IMR-90 (cell line): ENCODE measurements around the gene PCSK2. TPM values are rescaled to one million over a fixed set of nuclear protein-coding genes. Genes with fewer than 3 reads are reported as not detected.

ENCODE experiments used
- ATAC-seq: fragments of 200-7000 bp; cut with Tn5 transposase; 2 replicates; pipeline ENCODE4 v1.9.1; 2020; ENCODE audit warnings: low read depth, mild to moderate bottlenecking, moderate library complexity
- BruUV-seq: library from RNA; stranded (reverse); fragments of 400-500 nt; replicated peaks from 2 replicates; lab custom pipeline; 2021; lab: Mats Ljungman, UMichigan
- CTCF ChIA-PET: fragments of 300-600 bp; formaldehyde crosslinking; extraction: SDS; loops from one replicate; lab custom pipeline; 2021; ENCODE audit warnings: antibody characterized with exemption; lab: Yijun Ruan, JAX
- POLR2A ChIA-PET: fragments of 300-600 bp; sonication (Branson Sonifier 250); formaldehyde crosslinking; loops from one replicate; lab custom pipeline; 2022; ENCODE audit warnings: antibody characterized with exemption; ENCODE audit not compliant: unreplicated experiment; lab: Charles Lee
- DNase-seq: peaks from one replicate; pipeline ENCODE4 v3.0.0; 2013
- H2AFZ ChIP-seq: replicated peaks from 2 replicates; pipeline ENCODE3; 2013; ENCODE audit warnings: low read length, mild to moderate bottlenecking; ENCODE audit not compliant: poor library complexity
- H2AK5ac ChIP-seq: 2 replicates; pipeline ENCODE4 v1.6.1; 2013; ENCODE audit warnings: low read depth, low read length, inconsistent platforms
- H2AK9ac ChIP-seq: replicated peaks from 2 replicates; pipeline ENCODE3; 2013; ENCODE audit warnings: mild to moderate bottlenecking, low read depth, low read length, moderate library complexity; ENCODE audit not compliant: poor library complexity
- H2BK120ac ChIP-seq: 2 replicates; pipeline ENCODE4 v1.6.1; 2013; ENCODE audit warnings: low read depth, low read length, inconsistent platforms
- H2BK15ac ChIP-seq: 3 replicates; pipeline ENCODE4 v1.6.1; 2013; ENCODE audit warnings: low read depth, low read length, inconsistent platforms
- H2BK20ac ChIP-seq: 2 replicates; pipeline ENCODE4 v1.6.1; 2013; ENCODE audit warnings: low read depth, mild to moderate bottlenecking, inconsistent platforms, low read length, moderate library complexity
- H2BK5ac ChIP-seq: 2 replicates; pipeline ENCODE4 v1.6.1; 2013; ENCODE audit warnings: mild to moderate bottlenecking, low read depth, low read length, inconsistent platforms; ENCODE audit not compliant: poor library complexity, severe bottlenecking
- H3K14ac ChIP-seq: replicated peaks from 2 replicates; pipeline ENCODE4 v1.6.1; 2013; ENCODE audit warnings: low read depth, low read length, inconsistent platforms
- H3K18ac ChIP-seq: 2 replicates; pipeline ENCODE4 v1.6.1; 2013; ENCODE audit warnings: low read depth, low read length, control low read depth
- H3K23ac ChIP-seq: 2 replicates; pipeline ENCODE4 v1.6.1; 2013; ENCODE audit warnings: low read depth, low read length, inconsistent platforms
- H3K27ac ChIP-seq: 2 replicates; pipeline ENCODE4 v1.5.1; 2013; ENCODE audit warnings: mild to moderate bottlenecking, control low read depth, low read length; ENCODE audit not compliant: insufficient read depth
- H3K27me3 ChIP-seq: 2 replicates; pipeline ENCODE4 v1.6.1; 2013; ENCODE audit warnings: low read length; ENCODE audit not compliant: control insufficient read depth, insufficient read depth
- H3K36me3 ChIP-seq: 2 replicates; pipeline ENCODE4 v1.6.1; 2013; ENCODE audit warnings: low read length, mixed read lengths; ENCODE audit not compliant: control insufficient read depth, insufficient read depth
- H3K4ac ChIP-seq: 2 replicates; pipeline ENCODE4 v1.6.1; 2013; ENCODE audit warnings: low read depth, low read length, inconsistent platforms
- H3K4me1 ChIP-seq: 2 replicates; pipeline ENCODE4 v1.6.1; 2013; ENCODE audit warnings: low read length, mixed read lengths; ENCODE audit not compliant: control insufficient read depth, insufficient read depth
- H3K4me2 ChIP-seq: 2 replicates; pipeline ENCODE4 v1.6.1; 2013; ENCODE audit warnings: low read depth, mild to moderate bottlenecking, control low read depth, low read length, moderate library complexity
- H3K4me3 ChIP-seq: 2 replicates; pipeline ENCODE4 v1.5.1; 2013; ENCODE audit warnings: low read depth, mild to moderate bottlenecking, control low read depth, low read length, moderate library complexity; ENCODE audit not compliant: insufficient read depth
- H3K56ac ChIP-seq: 2 replicates; pipeline ENCODE4 v1.6.1; 2013; ENCODE audit warnings: low read length, inconsistent platforms; ENCODE audit not compliant: insufficient read depth; ENCODE audit errors: extremely low read depth
- H3K79me1 ChIP-seq, 2 experiments: 2 replicates each; pipeline ENCODE4 v1.6.1; 2013; ENCODE audit warnings: low read length in 2 of 2, inconsistent platforms in 1 of 2, low read depth in 1 of 2
- H3K9ac ChIP-seq: 2 replicates; pipeline ENCODE4 v1.6.1; 2013; ENCODE audit warnings: low read depth, low read length, control low read depth
- H3K9me1 ChIP-seq: 2 replicates; pipeline ENCODE4 v1.6.1; 2013; ENCODE audit warnings: low read length, inconsistent platforms; ENCODE audit not compliant: insufficient read depth
- H3K9me3 ChIP-seq: 2 replicates; pipeline ENCODE4 v1.6.1; 2013; ENCODE audit warnings: low read length; ENCODE audit not compliant: control insufficient read depth, insufficient read depth
- H4K20me1 ChIP-seq: 2 replicates; pipeline ENCODE4 v1.6.1; 2013; ENCODE audit warnings: low read length, inconsistent platforms; ENCODE audit not compliant: insufficient read depth
- H4K5ac ChIP-seq: 2 replicates; pipeline ENCODE4 v1.6.1; 2013; ENCODE audit warnings: mild to moderate bottlenecking, low read depth, low read length, control low read depth
- H4K8ac ChIP-seq, 2 experiments: 2 replicates each; pipeline ENCODE4 v1.6.1; 2013; ENCODE audit warnings: low read depth in 2 of 2, low read length in 2 of 2, control low read depth in 1 of 2, inconsistent platforms in 1 of 2
- H4K91ac ChIP-seq: 2 replicates; pipeline ENCODE4 v1.6.1; 2013; ENCODE audit warnings: low read depth, low read length, inconsistent platforms; ENCODE audit not compliant: insufficient read depth
- CEBPB ChIP-seq: IDR thresholded peaks from 2 replicates; pipeline ENCODE4 v1.6.1; 2012; ENCODE audit warnings: low read depth, low read length, improper control_type of control experiment
- MAZ ChIP-seq: IDR thresholded peaks from 2 replicates; pipeline ENCODE4 v1.6.1; 2012; ENCODE audit warnings: low read depth, mild to moderate bottlenecking, low read length, improper control_type of control experiment, moderate library complexity, borderline replicate concordance
- NFE2L2 ChIP-seq: fragments of 150-350 bp; IDR thresholded peaks from 2 replicates; pipeline ENCODE4 v1.6.1; 2016; ENCODE audit warnings: low read depth, mild to moderate bottlenecking, low read length
- WGBS, 2 experiments: methylation state at CpG; one replicate each; pipeline versions ENCODE4 v1.1.5 to v1.1.7; 2013; ENCODE audit warnings: missing lambda C conversion rate in 2 of 2; ENCODE audit not compliant: insufficient read length in 1 of 2; ENCODE audit errors: extremely low coverage in 2 of 2; 5-methylcytosine and 5-hydroxymethylcytosine counted together
- dilution Hi-C: fragments of 300-500 bp; cut with HindIII; formaldehyde crosslinking; loops from one replicate; pipeline ENCODE4 v1.14.3; 2018; ENCODE audit warnings: low sequenced_read_pairs; ENCODE audit not compliant: unreplicated experiment
- in situ Hi-C: fragments of 300-500 bp; cut with MboI; formaldehyde crosslinking; loops from 3 replicates; pipeline ENCODE4 v1.14.3; 2019; ENCODE audit warnings: low sequenced_read_pairs, inconsistent platforms, mixed read lengths
- intact Hi-C: fragments of 100-400 bp; cut with micrococcal nuclease; formaldehyde crosslinking; loops from 2 replicates; pipeline ENCODE4 v1.10.0; 2022
- polyA plus RNA-seq, 3 experiments: library from polyadenylated mRNA; depleted of rRNA; stranded (reverse); fragments of >200 nt; gene quantifications; 2 replicates each; pipeline ENCODE4 v1.2.3, GENCODE V29; 2012; ENCODE audit warnings: low replicate concordance in 1 of 3
- total RNA-seq: library from RNA; depleted of rRNA; stranded (reverse); fragments of >200 nt; gene quantifications from 2 replicates; pipeline ENCODE4 v1.2.3, GENCODE V29; 2012
- TF ChIP-seq, protein P1 (sequence below): conservative IDR thresholded peaks from 2 replicates; pipeline ENCODE4 v1.5.1; 2012; ENCODE audit warnings: mild to moderate bottlenecking, low read depth, low read length, improper control_type of control experiment

The PCSK2 gene
- total and polyA plus RNA-seq, 2 of the 4 experiments (the other 2 are of a cell fraction), result not detected

DNA sequence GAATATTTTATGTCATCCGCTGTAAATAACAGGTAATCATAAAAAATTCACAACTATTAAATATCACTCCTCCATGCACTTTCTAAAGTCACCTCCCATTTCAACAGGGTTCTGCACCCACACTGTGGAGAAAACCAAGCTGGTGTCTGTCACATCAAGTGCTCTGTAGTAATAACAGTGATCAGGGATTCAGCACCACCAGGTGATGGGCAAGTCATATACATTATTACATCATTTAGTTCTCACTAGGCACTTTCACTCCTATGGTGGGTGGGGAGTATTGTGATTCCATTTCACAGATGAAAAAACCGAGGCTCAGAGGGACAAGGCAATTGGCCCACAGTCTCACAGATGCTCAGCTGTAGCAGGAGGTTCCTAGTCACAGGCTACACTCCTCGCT, 295.7 kb downstream of the PCSK2 start:
- ATAC-seq, result no peak
- POLR2A ChIA-PET, result no interaction called here
- H3K23ac ChIP-seq, result no peak overlapping the region
- H3K79me1 ChIP-seq, result no peaks in the 10 kb centered on the region
- dilution Hi-C loops (no loop called here), in situ Hi-C loops (no loop called here), intact Hi-C loops (no loop called here)
- no peak overlapping the region for H2BK15ac ChIP-seq
- no CpG with 5 or more reads among the region's 3 CpGs for WGBS, 2 experiments
- no peak overlapping the region for H3K27ac ChIP-seq
- no peak overlapping the region for H3K9ac ChIP-seq
- no peak overlapping the region for H2AK9ac ChIP-seq
- H2AFZ ChIP-seq, result no peak overlapping the region
- no peaks in the 10 kb centered on the region for H3K9me3 ChIP-seq
- H3K4me3 ChIP-seq, result no peak overlapping the region
- H3K27me3 ChIP-seq, result peaks cover 7% of the 10 kb centered on the region; the same call in 1 of the 2 replicates
- no peaks in the 10 kb centered on the region for H3K36me3 ChIP-seq
- H2BK120ac ChIP-seq, result no peak overlapping the region
- no TSS peak for BruUV-seq
- TF ChIP-seq MAZ (no peak), CEBPB (no peak), NFE2L2 (no peak)
- TF ChIP-seq, protein P1, sequence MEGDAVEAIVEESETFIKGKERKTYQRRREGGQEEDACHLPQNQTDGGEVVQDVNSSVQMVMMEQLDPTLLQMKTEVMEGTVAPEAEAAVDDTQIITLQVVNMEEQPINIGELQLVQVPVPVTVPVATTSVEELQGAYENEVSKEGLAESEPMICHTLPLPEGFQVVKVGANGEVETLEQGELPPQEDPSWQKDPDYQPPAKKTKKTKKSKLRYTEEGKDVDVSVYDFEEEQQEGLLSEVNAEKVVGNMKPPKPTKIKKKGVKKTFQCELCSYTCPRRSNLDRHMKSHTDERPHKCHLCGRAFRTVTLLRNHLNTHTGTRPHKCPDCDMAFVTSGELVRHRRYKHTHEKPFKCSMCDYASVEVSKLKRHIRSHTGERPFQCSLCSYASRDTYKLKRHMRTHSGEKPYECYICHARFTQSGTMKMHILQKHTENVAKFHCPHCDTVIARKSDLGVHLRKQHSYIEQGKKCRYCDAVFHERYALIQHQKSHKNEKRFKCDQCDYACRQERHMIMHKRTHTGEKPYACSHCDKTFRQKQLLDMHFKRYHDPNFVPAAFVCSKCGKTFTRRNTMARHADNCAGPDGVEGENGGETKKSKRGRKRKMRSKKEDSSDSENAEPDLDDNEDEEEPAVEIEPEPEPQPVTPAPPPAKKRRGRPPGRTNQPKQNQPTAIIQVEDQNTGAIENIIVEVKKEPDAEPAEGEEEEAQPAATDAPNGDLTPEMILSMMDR, result no peak
- H4K8ac ChIP-seq, result no peak overlapping the region
- no peak overlapping the region for H3K4me2 ChIP-seq
- H4K5ac ChIP-seq, result no peak overlapping the region
- H3K14ac ChIP-seq, result no peak overlapping the region
- no peak overlapping the region for H3K18ac ChIP-seq
- H4K91ac ChIP-seq, result no peak overlapping the region
- CTCF ChIA-PET, result no interaction called here
- no peak overlapping the region for H3K56ac ChIP-seq
- H2AK5ac ChIP-seq, result no peak overlapping the region
- H2BK5ac ChIP-seq, result no peak overlapping the region
- H2BK20ac ChIP-seq, result no peak overlapping the region
- no peak overlapping the region for H3K4ac ChIP-seq
- H3K9me1 ChIP-seq, result no peaks in the 10 kb centered on the region
- no peak for DNase-seq
- H4K20me1 ChIP-seq, result no peaks in the 10 kb centered on the region
- H3K4me1 ChIP-seq, result no peaks in the 10 kb centered on the region
